Activated T-cell treated with anti-CD3 and anti-CD28 coated beads, Interleukin-2, amount 50 U/mL, for 24 hours (primary cell): Measurements from ENCODE around the gene GALNT6.
A peak's percentile ranks its signal among the peaks of the same experiment; 100 is the strongest.

Experiments
- DNase-seq: peaks from one replicate; pipeline ENCODE4 v3.0.0-alpha.2; 2020
- H3K27ac Mint-ChIP-seq: 2 replicates; pipeline ENCODE4 v1.8.0; 2020; ENCODE audit warnings: mild to moderate bottlenecking, mixed read lengths
- H3K27me3 Mint-ChIP-seq: 2 replicates; pipeline ENCODE4 v1.8.0; 2020; ENCODE audit warnings: mixed read lengths
- H3K36me3 Mint-ChIP-seq: 2 replicates; pipeline ENCODE4 v1.8.0; 2020; ENCODE audit warnings: low read depth, mixed read lengths
- H3K4me1 Mint-ChIP-seq: 2 replicates; pipeline ENCODE4 v1.8.0; 2020; ENCODE audit warnings: low read depth, mixed read lengths
- H3K4me3 Mint-ChIP-seq: 2 replicates; pipeline ENCODE4 v1.8.0; 2020; ENCODE audit warnings: mild to moderate bottlenecking, moderate library complexity, mixed read lengths
- H3K9me3 Mint-ChIP-seq: 2 replicates; pipeline ENCODE4 v1.8.0; 2020; ENCODE audit warnings: mixed read lengths

Gene GALNT6

DNA sequence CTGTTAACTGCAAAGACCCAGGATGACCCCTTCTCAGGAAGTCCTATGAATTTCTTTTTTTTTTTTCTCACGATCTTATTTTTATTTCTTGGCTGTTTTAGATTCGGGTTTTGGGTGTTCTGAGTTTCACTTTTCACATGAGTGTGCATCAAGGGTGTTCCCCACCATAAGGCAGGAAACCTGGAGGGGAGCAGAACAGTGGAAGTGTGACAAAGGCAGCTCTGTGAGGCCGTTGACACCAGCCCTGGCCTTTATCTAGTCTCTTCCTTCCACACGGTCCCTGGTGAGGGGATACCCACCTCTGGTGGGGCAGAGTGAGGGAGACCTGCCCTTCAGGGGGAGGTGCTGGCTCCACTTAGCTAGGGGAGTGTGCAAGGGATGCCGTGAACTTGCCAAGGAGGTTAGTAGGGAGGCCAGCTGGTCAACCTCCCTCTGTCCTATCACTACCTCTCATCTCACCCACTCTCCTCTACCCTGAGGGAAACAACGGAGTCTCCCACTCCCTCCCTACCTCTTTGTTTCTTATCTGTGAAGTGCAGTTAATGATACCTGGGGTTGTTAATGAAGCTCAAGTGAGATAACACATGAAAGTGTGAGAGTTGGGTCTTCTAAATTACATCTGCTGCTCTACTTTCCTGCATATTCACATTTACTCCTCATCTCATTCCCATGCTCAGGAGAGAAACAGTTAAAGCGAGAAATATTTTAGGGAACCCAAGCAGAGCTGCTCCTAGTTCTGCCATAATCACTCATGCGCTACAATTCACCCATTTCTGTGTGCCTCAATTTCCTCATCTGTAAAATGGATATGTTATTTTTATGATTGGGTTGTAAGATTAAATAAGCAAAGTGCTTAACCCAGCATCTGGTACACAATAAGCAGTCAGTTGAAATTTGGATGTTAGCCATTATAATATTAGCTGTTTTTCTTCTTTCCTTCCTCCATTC lies 4.4 kb upstream of the GALNT6 start:
- Mint-ChIP-seq H3K27me3 (no peaks in the 10 kb centered on the region), H3K36me3 (peaks cover 3% of the 10 kb centered on the region), H3K27ac (peak overlapping the region; percentile 94), H3K9me3 (no peaks in the 10 kb centered on the region), H3K4me1 (peaks cover 47% of the 10 kb centered on the region), H3K4me3 (peak overlapping the region; percentile 88)
- DNase-seq = peak; percentile 45

DNA sequence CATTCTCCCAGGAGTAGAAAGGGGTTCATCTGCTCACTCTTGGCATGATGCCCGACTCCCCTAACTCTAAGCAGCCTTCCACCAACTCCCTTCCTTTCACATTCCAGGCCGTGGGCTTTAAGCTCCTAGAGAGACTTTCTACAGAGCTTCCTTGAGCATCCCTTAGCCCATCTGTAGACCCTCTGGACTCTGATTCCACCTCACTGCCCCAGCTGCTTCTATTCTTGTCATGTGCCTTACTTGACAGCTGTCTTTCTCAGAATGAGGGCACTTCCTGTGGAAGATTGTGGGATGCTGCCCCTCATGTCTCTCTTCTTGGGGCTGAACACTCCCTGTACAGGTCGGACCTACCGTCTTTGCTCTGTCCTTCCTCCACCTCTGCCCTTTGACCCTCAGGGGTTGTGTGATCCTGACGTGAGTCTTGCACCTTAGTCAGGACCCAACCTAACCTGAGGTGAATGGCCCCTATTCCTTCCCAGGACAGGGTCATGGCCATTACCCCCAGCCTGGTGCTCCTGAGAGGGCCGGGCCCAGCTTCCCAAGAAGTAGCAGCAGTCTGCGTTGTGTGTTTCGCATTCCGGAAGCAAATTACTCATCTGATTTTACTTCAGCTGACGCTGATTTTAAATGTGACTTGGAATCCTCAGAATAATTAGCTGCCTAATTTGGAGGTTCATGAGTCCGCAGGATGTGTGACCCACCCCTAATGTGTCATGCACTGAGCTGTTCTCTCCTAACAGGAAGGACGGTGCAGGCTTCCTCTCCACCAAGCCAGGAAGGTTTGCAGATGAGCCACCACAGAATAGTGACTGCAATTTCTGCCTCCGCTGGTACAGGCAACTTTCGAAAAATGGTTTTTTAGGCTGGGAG lies 2.7 kb upstream of the GALNT6 start:
- H3K9me3 Mint-ChIP-seq = no peaks in the 10 kb centered on the region
- peak overlapping the region; percentile 94 for H3K27ac Mint-ChIP-seq
- peak; percentile 58 for DNase-seq
- peaks cover 3% of the 10 kb centered on the region for H3K36me3 Mint-ChIP-seq
- no peaks in the 10 kb centered on the region for H3K27me3 Mint-ChIP-seq
- H3K4me3 Mint-ChIP-seq = peak overlapping the region; percentile 88
- H3K4me1 Mint-ChIP-seq = peaks cover 63% of the 10 kb centered on the region

DNA sequence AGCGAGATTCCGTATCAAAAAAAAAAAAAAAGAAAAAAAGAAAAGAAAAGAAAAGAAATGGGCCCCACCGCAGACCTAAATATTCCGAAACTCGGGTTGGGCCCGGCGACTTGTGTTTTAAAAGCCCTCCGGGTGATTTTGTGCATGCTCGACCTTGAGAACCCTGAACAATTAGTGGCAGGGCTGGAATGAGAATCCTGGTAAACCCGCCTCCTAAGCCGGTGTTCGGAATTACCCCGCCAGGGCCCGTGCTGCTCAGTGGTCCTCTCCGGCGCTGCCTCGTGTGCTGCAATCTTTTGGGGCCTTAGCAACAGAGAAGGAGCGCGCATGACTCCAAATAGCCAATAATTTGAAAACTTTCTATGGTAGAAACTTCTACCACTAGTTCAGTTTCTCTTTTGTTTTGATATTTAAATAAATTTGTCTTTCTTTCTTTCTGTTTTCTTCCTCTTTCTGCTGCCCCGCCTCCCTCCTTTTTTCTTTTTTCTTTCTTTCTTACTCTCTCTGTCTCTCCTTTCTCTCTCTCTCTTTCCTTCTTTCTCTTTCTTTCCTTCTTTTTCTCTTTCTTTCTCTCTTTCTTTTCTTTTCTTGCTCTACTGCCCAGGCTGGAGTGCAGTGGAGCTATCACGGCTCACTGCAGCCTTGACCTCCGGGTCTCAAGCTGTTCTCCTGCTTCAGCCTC lies 1.5 kb upstream of the GALNT6 start:
- H3K9me3 Mint-ChIP-seq = no peaks in the 10 kb centered on the region
- H3K4me1 Mint-ChIP-seq = peaks cover 73% of the 10 kb centered on the region
- no peaks in the 10 kb centered on the region for H3K27me3 Mint-ChIP-seq
- DNase-seq = peak; percentile 54
- peaks cover 3% of the 10 kb centered on the region for H3K36me3 Mint-ChIP-seq
- H3K27ac Mint-ChIP-seq = peak overlapping the region; percentile 94
- peak overlapping the region; percentile 88 for H3K4me3 Mint-ChIP-seq

DNA sequence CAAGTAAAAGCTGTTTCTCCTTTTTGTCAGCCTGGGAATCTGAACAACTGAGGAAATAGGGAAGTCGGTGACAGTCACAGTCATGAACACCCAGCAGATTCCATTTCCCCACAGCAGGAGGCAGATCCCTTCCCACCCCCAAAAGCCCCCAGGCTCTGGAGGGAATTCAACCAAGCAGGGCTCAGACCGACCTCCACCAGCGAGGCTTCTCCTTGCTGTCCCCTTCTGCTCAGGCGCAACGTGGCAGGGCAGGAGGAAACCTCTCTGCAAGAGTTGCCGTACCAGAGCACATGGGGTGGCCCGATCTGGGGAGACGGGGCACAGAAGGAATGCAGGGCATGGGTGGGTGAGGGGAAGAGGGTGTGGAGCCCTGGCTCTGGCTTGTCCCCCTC lies 319 bp downstream of the GALNT6 start:
- DNase-seq = peak; percentile 64
- H3K27me3 Mint-ChIP-seq = no peaks in the 10 kb centered on the region
- peaks cover 76% of the 10 kb centered on the region for H3K4me1 Mint-ChIP-seq
- no peaks in the 10 kb centered on the region for H3K9me3 Mint-ChIP-seq
- H3K36me3 Mint-ChIP-seq = peaks cover 3% of the 10 kb centered on the region
- peak overlapping the region; percentile 85 for H3K27ac Mint-ChIP-seq
- H3K4me3 Mint-ChIP-seq = peak overlapping the region; percentile 88

DNA sequence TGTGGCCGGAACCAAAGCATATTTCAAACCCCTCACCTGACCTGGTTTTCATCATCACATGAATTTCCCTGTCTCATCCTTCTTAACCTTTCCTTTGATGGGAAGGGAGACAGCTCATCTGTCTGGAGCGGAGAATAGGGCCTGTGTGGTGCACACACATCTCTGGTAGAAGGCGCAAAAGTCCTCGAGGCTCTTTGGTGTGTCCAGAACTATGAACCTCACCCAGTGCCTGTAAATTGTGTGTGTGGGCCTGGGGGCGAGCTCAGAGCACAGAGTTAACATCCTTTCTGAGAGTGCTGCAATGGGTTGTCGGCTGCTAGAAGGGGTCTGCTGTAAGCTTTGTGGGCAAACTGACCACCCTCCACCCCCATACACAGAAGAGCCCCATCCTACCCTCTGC lies 749 bp downstream of the GALNT6 start:
- DNase-seq = no peak
- H3K27me3 Mint-ChIP-seq = no peaks in the 10 kb centered on the region
- peaks cover 72% of the 10 kb centered on the region for H3K4me1 Mint-ChIP-seq
- no peaks in the 10 kb centered on the region for H3K9me3 Mint-ChIP-seq
- H3K27ac Mint-ChIP-seq = peak overlapping the region; percentile 85
- H3K4me3 Mint-ChIP-seq = peak overlapping the region; percentile 88
- peaks cover 3% of the 10 kb centered on the region for H3K36me3 Mint-ChIP-seq

DNA sequence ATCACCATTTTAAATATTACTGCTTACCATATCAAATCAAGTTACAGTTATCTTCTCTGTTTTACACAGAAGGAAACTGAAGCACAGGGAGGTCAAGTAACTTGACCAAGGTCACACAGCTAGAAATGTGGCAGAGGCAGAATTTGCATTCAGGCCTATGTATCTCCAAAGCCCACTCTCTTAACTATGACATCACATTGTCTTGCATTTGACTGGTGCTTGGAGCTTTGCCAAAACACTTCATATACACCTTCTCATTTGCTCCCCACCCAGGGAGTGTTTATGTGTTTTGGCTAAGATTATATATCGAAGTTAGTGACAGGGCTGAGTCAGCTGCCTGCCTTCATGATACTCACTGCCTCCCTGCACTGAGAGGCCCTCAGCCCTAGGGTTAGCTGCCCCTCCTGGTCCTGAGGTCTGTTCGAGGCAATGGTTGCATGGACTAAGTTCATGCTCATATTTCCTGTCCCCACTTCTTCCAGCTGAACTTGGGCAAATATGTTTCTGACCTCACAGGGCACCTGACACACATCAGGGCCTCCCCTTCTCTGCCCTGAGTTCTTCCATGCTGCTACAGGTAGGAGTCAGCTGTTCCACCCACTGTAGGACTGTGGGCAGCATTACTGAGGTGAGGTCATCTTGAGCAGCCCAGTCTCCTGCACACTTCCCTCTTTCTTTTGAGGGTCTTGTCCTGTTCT lies 1.8 kb downstream of the GALNT6 start:
- Mint-ChIP-seq H3K4me1 (peaks cover 62% of the 10 kb centered on the region), H3K27me3 (no peaks in the 10 kb centered on the region), H3K9me3 (no peaks in the 10 kb centered on the region), H3K27ac (peak overlapping the region; percentile 35), H3K4me3 (no peak overlapping the region), H3K36me3 (peaks cover 3% of the 10 kb centered on the region)
- DNase-seq = peak; percentile 46

DNA sequence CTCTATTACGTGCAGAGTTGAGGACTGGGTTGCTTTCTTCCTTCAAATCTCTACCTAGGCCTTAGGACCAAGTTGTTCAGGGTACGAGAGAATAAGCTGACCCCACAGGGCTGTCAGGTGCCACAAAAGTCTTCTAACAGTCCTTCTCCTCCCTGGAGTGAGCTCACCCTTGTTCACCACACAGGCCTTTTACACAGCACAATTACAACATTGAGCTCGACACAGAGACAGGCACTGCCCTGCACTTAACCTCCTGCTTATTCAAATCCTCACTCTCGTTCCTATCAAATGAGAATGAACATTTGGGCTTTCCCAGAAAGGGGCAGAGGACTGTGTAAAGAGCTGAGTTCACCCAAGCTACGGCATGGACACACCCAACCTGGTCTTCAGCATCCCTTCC lies 2.4 kb downstream of the GALNT6 start:
- no peak for DNase-seq
- Mint-ChIP-seq H3K27me3 (no peaks in the 10 kb centered on the region), H3K36me3 (peaks cover 5% of the 10 kb centered on the region), H3K9me3 (no peaks in the 10 kb centered on the region), H3K4me3 (no peak overlapping the region), H3K4me1 (peaks cover 61% of the 10 kb centered on the region), H3K27ac (no peak overlapping the region)

DNA sequence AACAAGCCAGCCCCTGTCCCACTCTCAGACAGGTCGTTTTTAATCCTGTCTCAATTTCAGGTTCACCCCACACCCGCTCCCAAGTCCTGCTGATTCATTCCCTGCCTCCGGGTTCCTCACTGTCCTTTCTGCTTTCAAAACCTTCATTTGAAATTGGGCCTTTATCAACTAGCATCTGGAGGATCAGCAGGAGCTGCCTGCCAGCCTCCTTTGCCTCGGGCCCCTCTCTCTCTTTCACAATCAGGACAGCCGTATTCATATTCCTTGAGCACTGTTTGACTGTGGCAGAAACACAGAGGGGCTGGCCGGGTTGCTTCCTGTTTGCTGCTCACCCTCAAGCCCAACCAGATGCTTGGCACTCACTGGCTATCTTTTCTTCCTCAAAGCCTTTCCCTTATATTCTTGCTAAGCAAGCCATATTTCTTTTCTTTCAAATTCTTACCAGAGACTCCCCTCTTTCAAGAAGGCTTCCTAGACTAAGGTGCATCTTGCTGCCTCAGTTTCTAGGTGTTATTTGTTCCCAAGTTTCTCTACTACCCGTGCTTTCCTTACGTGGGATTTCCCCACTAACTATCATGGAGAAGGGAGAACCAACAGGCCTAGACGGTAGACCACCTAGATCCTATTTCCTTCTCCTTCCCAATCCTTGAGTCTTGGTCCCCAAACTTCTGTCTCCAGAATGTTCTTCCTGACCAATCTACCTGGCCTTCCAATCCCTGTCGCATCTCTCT lies 3.0 kb downstream of the GALNT6 start:
- H3K4me3 Mint-ChIP-seq = no peak overlapping the region
- no peaks in the 10 kb centered on the region for H3K9me3 Mint-ChIP-seq
- H3K36me3 Mint-ChIP-seq = peaks cover 10% of the 10 kb centered on the region
- peak; percentile 19 for DNase-seq
- H3K4me1 Mint-ChIP-seq = peaks cover 61% of the 10 kb centered on the region
- H3K27ac Mint-ChIP-seq = no peak overlapping the region
- H3K27me3 Mint-ChIP-seq = no peaks in the 10 kb centered on the region

DNA sequence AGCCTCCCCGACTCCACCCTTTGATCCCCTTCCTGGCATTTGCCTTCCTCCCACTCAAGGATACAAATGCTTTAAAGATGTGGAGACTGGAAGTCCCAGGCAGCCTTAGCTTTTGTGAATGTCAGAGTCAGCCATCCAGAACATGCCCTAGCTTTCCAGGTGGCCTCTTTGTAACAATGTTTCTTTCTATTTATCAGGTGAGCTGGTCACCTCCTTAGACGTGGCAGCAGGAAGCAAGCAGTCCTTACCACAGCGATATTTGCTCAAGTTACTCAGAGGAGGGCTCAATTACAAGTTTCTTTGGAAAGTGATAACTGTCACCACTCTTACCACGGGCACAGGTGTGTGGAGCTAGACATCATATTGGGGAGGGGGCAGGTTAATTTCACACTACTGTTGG lies 4.9 kb downstream of the GALNT6 start:
- Mint-ChIP-seq H3K36me3 (peaks cover 27% of the 10 kb centered on the region), H3K27me3 (no peaks in the 10 kb centered on the region), H3K4me1 (peaks cover 67% of the 10 kb centered on the region), H3K4me3 (no peak overlapping the region), H3K9me3 (no peaks in the 10 kb centered on the region), H3K27ac (no peak overlapping the region)
- DNase-seq = no peak

DNA sequence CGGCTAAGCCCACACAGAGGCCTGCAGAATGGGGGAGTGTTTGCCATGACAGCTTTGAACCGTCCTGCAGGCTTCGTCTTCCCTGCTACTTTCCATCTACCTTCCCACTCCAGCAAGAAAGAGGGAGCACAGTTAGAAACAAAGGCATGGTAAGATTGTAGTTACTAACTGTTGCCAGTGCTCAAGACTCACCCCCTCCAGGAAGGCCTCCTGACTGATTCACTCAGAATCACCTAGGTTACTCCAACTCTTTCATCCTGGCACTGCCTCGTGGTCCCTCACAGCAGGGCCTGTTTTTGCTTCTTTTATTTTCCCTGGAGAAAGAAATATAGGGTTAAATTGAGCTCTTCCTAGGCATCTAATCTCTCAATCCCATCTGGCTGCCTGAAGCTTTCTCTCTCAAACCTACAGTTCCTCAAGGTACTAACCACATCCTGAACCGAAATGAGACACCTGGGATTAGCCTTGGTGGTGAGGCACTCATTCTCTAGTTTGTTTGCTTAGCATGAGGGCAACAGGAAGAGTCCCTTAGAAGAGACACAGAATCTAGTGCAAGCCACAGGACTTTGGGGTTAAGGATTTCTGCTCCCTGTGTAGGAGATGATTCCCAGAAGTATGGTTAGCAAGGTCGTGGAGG lies 7.8 kb downstream of the GALNT6 start:
- Mint-ChIP-seq H3K27ac (no peak overlapping the region), H3K4me1 (peaks cover 44% of the 10 kb centered on the region), H3K27me3 (no peaks in the 10 kb centered on the region), H3K4me3 (no peak overlapping the region), H3K36me3 (peaks cover 54% of the 10 kb centered on the region), H3K9me3 (no peaks in the 10 kb centered on the region)
- DNase-seq = no peak

DNA sequence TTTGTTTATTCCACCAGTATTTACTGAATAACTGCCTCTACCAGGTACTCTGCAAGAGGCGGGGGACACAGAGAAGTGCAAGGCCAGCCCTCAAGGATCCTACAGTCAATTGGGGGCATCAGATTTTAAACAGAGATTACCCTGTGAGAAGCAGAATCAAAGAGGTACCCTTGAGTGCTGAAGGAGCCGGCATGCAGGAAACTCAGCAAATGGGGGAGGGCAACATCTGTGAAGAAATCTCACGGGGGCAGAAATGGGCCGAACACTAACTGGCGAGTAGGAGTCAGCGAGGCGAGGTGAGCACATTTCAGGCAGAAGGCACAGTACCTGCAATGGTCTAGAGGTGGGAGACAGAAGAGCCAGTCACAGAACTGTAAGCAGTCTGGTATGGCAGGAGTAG lies 9.0 kb downstream of the GALNT6 start:
- DNase-seq = no peak
- H3K4me3 Mint-ChIP-seq = no peak overlapping the region
- H3K4me1 Mint-ChIP-seq = peaks cover 39% of the 10 kb centered on the region
- H3K27ac Mint-ChIP-seq = no peak overlapping the region
- H3K9me3 Mint-ChIP-seq = no peaks in the 10 kb centered on the region
- H3K27me3 Mint-ChIP-seq = no peaks in the 10 kb centered on the region
- H3K36me3 Mint-ChIP-seq = peaks cover 66% of the 10 kb centered on the region

DNA sequence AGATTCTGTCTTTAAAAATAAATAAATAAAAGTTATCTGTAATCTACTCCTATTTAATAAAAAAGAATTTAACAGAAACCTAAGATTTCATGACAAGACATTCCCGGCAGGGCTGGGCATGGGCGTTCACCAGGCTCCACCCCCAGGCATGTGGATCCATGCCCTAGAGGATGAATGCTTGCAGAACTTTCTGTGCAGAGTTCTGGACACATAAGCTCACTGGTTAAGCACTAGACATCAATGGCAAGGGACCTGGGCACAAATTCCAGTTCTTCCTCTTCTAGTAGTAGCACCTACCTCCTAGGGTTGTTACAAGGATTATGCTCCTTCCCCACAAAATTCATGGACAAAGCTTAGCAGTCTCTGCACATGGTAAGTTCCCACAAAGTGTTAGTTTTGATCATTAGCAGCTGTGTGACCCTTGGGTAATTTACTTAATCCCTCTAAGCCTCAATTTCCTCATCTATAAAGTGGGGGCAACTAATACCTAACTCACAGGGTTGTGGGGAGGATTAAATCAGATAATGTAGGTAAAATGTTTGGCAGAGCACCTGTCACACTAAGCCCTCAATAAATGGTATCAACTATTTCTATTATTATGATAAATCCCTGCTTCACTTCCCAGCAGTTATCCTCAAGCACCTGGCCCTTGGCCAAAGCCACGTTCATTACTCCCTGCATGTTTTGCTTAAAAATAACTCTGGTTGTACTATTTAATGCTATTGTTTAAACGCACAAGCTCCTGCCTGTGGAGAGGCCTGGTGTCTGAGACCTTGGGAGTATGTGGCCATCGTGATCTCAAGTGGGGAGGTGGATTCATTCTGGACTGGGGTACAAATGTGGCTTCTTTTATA lies 9.8 kb downstream of the GALNT6 start:
- peaks cover 35% of the 10 kb centered on the region for H3K4me1 Mint-ChIP-seq
- H3K27me3 Mint-ChIP-seq = no peaks in the 10 kb centered on the region
- no peak overlapping the region for H3K27ac Mint-ChIP-seq
- no peak overlapping the region for H3K4me3 Mint-ChIP-seq
- H3K9me3 Mint-ChIP-seq = no peaks in the 10 kb centered on the region
- H3K36me3 Mint-ChIP-seq = peaks cover 73% of the 10 kb centered on the region
- no peak for DNase-seq
